HK-2 (cell line): ENCODE measurements around the gene TBC1D22B.
"Not testable (repeated sequence)": the region's sequence is repeated elsewhere in the genome, so short reads cannot be mapped to it uniquely, and the experiment has no call there.

Experiments used
- DNase-seq: peaks from one replicate; pipeline ENCODE4 v3.0.0-alpha.2; 2018; ENCODE audit not compliant: unreplicated experiment

Gene TBC1D22B

DNA sequence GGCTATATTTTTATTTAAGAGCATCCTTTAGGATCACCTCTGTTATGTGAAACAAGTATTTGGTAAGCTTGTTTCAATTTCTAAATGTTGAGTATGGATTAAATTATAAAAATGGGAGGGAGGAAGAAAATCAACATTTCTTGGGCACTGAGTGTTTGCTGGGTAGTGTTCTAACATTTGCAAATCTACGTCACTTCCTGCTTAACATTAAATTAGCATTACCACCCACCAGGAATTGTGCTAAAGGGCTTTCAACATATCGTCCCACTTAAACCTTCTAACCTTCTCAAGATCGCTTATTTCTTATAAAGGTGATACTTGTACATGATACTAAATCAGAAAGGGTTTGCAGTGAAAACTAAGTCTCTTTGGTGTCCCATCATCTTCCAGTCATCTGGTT, 8.3 kb downstream of the TBC1D22B start:
- no peak for DNase-seq

DNA sequence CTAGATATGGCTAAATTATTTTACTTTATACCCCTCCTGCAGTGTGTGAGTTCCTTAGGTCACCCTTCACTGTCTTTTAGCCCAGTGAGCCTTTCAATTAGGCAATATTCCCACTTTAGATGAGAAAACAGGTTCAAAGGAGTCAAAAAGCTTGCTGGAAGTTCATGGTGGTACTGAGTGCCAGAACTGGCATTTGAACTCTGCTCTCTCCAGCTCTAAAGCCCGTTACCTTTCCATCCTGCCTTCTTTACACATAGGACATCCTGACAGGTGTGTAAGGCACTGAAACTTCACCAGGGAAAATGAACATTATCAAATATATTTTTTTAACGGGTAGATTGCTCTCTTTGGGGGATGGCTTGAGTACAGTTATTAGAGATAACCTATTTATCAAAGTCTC, 11.5 kb downstream of the TBC1D22B start:
- no peak for DNase-seq

DNA sequence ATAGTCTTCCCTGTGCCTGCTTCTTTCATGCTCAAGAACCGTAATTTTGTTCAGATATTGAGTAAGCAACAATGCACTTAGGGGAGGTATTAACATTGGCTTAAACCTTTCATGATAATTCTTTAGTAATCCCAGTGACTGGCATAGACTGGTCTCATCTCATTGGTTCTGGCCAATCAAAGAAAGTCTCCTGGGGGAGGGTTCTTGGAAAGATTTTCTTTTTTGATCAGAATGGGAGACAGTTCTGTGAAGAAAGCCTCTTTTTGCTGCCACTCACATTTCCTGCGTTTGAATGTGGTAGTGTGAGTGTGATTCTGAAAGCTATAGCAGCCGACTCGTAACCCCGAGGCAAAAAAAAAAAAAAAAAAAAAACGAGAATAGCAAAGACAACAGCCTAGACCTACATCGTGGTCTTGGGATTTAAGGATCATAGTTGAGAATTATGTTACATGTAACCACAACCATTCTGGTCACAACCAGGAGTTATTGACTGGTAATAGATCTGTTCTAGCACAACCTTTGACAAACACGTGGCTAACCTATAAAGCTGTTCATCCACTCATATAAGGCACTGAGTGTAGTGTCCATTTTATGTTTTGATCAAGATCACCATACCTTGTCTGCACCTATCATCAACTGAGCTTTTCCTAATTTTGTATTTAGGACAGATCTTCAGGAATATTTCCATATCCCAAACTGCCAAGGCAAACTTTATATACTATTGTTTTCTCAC, 15.4 kb downstream of the TBC1D22B start:
- DNase-seq = no peak

DNA sequence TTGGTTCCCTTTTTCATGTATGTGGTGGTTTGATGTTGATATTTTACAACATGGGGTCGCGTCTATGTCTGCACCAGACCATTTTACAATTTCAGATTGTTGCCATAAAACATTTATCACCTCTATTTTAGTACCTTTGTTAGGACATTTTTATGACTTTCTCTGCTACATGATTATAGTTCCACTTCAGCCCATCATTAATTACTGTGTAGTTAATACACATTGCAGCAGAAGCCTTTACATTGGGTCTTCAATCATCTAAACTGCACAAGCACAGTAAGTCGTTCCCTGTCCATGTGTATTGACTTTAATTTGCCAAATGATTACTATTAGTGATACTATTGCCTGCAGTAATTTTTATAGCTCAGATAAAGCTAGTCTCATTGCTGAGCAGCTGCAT, 16.1 kb downstream of the TBC1D22B start:
- DNase-seq = no peak

DNA sequence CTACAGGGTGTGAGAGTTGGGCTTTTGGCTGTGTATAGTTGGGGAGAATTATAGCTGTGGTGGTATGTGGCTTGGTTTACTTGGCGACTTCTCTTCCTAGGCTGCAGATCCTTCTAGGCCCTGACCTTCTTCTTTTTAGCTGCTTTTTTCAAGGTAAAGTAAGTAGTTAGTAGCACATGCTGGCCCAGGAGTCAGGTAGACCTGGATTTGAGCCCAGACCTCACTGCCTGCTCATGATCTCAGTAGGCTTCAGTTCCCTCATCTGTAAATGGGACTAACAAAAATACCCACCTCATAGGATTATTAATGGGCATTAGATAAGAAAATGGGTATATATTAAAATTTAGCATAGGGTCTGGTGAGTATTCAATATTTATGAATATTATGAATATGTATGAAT, 17.8 kb downstream of the TBC1D22B start:
- DNase-seq = no peak

DNA sequence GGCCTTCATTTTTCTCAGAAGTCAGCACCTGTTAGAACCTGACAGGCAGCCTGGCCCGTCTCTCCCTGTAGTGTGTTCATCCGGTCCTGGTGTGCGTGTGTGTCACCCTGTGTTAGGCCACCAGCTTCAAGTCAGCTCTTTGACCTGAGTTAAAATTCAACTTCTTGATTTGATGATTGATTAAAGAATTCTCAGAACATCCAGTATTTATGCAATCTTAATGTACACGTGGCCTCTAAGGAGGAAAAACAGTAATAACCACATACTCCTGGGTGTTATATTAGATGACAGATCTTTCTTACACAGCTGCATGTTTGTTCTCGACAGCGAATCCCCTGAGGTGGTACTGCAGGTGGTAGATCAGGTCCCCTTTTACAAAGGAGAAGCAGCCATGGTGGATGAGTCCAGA, 19.4 kb downstream of the TBC1D22B start:
- DNase-seq = no peak

DNA sequence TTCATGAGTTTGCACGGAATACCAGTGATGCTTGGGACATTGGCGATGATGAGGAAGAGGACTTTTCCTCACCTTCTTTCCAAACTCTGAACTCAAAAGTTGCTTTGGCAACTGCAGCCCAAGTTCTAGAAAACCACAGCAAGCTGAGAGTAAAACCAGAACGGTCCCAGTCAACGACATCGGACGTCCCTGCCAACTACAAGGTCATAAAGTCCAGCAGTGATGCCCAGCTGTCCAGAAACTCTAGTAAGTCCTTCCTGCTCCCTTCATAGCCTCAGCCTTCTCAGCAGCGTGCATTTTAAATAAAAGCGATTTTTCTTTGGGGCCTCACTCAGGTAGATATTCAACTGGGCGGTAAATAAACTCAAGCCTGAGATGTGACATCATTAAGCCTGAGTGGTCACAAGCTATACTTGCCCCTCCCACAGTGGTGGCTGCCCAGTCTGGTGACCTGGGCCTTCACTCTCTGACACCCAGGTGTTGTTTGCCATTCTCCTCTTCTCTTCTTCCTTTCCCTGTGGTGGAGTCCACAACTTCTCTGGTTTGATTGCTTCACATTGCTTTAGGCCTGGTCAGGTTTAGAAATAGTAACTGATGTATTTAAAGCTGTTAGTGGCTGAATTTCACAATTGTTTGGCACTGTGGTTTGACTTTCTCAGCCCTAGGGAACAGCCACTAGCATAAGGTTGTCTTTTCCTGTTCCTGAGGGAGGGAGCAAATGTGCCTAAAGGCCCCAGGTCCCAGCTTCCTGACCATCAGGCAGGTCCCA, 22.0 kb downstream of the TBC1D22B start:
- DNase-seq = no peak

DNA sequence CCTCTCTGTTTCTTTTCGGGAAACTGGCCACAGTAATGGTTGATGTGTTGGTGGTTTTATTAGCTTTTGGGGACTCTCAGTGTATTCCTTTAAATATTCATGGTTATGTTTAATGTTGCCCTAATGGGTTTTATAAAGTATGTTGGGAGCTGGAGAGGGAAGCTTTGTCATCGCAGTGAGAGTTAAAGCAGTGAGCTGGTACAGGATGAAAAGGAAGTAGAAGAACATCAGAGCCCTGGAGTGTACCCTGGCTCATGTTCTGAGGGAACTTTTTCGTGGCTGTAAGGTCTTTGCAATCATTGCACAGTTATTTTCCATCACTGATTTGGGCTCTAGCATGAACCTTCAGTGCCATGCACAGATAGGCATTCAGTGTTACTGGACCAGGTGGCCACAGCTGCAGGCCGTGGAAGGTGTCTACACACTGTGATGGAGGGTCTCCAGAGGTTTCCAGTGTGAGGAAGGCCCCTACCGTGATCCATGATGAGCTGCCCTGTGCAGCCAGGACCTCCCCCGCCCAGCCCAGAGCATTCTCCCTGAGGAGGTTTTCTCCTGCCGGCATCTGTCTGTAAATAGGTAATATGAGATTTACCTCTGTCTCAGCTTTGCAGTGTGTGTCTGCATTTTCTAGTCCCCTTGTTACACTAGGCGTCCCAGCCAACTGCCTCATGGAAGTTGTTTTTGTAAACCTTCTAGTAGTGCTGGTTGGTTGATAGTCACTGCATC, 22.8 kb downstream of the TBC1D22B start:
- DNase-seq = no peak

DNA sequence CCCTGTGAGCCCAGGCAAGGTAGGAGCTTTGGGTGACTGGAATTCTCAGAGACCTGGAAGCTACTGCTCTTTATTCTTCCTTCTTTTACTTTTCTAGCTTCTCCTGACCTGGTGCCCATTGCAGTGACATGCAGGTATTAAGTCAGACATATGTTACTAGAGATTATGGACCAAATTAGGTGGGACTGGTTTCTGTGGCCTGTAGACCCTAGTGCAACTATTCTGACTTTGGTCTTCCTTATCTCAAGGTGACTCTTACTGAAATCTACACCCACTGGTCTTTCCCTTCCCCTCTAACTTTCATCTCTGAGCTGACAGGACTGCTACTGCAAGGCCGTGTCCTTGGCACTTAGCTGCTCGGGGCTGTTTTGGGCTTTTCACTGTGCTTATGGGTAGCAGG, 24.8 kb downstream of the TBC1D22B start:
- DNase-seq = no peak

DNA sequence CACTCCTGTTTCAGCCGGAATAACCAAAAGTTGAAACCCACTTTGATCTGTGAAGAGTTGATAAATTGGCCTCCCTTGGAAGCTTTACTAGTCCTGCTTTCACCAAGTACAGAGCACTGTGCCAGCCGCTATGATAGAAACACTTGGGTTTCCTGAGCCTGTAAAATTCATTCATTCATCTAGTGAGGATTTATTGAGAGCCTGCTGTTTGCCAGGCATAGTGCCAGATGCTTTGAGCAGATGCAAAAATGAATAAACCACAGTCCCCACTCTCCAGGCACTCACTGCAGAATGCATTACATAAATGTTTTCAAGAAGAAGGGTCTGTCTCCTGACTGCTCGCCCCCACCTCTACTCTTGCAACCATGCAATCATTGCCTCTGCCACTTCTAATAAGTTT, 25.7 kb downstream of the TBC1D22B start:
- DNase-seq = no peak

DNA sequence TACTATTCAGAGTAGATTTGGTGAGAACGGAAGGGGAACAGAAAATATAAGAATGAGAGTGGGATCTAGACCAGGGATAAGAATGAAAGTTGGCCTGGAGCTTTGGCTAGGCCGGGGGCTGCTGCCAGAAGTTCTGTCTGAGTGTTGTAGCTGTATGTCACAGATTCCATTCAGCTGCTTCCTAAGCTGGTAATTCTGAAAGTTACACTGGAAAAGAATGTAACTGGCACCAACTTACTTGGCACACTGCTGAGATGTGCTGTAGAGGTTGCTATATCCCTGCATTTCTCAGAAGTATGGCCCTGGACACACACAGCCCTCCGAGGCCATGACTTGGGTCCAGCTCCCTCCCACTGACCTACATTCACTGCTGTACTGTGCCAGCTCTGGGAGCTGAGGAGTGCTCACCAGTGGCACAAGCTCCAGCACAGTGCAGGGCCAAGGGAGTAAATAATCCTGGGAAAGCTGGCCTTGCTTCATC, 26.1 kb downstream of the TBC1D22B start:
- no peak for DNase-seq

DNA sequence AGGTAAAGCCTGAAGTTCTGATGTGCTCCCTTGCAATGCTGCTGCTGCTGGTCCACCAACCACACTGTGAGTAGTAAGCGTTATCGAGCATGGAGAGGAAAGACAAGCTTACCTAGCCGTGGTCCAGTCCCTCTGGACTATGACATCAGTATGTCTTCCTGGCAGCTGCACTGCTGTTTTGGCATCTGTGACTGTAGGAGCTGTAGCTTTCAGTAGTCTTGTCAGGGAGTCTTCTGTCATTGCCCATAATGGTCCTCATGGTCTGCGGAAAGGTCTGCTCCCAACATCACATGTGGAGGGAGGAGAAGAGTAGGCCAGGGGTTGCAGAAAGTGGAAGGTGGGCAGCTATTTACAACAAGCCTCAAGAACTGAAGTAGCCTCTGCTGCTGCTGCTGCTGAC, 27.2 kb downstream of the TBC1D22B start:
- DNase-seq = no peak

DNA sequence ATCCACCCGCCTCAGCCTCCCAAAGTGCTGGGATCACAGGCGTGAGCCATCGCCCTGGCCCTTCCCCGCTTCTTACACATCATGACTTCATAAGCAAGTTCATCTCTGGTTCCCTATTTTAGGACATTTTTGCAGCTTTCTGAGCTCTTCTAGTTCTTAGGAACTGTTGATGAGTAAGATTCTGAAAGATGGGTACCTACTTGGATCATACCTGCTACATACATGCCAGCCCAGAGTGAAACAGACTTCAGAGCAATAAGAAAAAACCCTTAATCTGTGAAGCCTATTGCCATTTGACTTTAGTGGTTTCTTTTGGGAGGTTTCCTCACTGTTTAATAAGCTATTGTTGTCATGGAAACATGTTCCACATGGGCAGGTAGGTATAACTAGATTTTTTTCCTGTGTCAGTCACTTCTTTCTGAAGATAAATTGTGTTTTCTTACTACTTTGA, 28.3 kb downstream of the TBC1D22B start:
- no peak for DNase-seq

DNA sequence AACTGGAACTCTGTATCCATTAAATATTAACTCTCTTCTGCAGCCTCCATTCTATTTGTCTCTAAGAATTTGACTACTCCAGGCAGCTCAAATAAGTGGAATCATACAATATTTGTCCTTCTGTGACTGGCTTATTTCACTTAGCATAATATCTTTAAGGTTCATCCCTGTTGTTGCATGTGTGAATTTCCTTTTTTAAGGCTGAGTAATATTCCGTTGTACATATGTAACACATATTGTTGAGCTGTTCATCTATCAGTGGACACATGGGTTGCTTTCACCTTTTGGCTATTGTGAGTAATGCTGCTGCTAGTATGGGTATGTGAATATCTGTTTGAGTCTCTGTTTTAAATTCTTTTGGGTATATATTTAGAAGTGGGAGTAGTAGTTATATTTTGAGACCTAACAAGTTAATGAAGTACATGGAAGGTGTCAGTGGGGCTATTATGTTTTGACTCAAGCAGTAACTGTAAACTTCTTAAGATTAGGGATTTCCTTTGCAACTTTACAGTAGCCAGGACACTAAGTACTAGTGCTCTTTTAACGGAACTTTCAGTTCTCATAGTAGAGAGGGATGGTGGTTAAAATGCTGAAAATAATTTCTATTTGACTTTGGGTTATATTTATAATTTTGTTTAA, 30.1 kb downstream of the TBC1D22B start:
- no peak for DNase-seq

DNA sequence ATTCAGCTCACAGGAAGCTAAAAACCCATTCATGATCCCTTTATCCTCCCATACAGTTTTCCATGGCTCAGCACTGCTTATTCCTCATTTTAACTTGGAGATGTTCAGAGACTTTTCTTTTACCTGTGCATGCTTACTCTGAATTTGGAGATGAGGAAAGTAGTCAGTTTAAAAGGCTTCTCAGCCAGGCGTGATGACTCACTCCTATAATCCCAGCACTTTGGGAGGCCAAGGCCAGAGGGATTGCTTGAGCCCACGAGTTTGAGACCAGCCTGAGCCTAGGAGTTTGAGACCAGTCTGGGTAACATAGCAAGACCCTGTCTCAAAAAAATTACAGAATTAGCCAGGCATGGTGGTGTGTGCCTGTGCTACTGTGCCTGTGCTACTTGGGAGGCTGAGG, 30.7 kb downstream of the TBC1D22B start:
- no peak for DNase-seq

DNA sequence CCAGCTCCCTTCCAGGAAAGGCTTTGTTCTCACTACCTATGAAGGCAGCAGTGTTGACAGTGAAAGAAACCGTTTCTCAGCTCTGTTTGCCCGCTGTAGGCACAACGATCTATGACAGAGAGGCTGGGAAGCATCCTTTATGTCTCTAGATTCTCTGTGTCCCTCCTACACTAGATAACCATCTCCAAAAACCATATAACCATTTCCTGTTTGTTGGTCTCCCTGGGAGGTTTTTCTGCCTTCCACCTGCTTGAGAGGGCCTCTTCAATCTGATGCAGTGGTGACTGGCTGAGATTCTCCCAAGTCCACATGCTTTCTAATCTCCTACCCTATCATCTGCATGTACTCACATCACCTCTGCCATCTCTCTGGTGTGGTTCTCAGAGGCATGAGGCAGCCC, 32.4 kb downstream of the TBC1D22B start:
- no peak for DNase-seq

DNA sequence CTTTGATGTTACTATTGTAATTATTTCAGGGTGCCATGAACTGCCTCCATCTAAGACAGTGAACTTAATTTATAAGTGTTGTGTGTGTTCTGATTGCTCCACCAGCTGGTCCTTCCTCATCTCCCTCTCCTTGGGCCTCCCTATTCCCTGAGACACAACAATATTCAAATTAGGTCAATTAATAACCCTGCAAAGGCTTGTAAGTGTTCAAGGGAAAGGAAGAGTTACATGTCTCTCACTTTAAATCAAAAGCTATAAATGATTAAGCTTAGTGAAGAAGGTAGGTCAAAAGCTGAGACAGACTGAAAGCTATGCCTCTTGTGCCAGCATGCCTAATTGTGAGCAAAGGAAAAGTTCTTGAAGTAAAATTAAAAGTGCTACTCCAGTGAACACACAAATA, 35.9 kb downstream of the TBC1D22B start:
- no peak for DNase-seq

DNA sequence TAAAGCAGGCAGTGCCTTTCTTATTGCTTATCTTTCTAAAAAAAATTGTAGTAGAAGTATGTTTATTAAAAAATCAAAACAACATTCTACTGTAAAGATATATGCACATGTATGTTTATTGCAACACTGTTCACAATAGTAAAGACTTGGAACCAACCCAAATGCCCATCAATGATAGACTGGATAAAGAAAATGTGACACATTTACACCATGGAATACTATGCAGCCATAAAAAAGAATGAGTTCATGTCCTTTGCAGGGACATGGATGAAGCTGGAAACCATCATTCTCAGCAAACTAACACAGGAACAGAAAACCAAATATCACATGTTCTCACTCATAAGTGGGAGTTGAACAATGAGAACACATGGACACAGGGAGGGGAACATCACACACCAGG, 40.1 kb downstream of the TBC1D22B start:
- not testable (repeated sequence) for DNase-seq

DNA sequence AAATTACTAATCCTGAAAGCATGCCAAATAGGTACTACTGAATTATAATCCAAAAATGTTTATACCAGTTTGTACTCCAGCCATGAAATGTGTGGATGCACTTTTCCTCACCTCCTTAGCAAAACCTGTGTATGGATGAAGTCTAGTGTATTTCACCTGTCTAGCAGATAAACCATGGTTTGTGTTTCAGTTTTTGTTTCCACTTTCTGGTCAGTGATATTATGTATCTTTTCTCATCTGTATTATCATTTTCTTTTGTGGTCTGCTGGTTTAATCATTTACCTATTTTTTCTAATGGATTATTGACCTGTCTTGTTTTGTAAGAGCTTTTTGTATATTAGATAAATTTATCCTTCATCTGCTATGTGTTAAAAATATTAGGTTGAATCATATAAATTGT, 41.4 kb downstream of the TBC1D22B start:
- DNase-seq = no peak

DNA sequence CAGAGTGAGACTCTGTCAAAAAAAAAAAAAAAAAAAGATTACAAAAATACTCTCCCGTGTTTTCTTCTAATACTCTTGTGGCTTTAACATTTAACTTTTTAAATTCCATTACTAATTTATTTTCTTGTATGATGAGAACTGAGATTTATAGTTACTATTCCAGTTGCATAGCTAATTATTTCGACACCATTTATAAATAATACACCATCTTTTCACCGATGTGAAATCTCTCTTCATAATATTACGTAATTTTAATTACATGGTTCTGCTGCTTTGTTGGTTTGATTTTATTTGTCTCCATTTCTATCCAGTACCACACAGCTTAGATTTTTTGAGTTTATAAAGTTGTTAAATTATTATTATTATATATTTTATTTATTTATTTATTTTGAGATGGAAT, 42.4 kb downstream of the TBC1D22B start:
- no peak for DNase-seq

DNA sequence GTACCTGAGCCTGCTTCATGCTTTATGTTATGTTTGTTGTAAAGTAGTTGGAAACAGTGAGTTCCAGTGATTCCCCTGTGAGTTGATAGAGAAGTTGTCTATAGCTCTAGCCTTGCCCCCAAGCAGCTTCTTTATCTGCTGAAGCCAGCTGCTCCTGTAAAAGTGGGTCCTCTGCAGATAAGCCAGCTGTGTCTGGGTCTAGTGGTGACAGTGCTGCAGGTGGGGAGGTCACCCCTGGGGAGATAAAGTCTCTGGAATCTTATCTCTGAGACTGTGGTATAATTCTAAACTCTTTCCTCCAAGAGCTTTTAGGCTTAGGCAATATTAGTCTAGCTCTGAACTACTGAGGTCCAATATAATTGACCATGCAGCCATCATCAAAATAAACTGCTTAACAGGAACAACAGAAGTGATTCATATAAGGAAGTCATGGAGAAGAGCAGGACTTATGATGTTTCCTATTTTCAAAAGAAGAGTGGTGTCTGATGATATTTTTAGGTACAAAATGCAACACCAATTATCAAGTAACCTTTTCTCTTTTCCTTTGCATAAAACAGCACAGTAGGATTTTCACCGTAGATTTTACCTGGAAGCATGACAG, 44.6 kb downstream of the TBC1D22B start:
- no peak for DNase-seq
